Upper lobe of left lung (tissue), 6 donors: ENCODE measurements around the gene TMEM40. TPM values are rescaled to one million over a fixed set of nuclear protein-coding genes. Genes with fewer than 3 reads are reported as not detected.
A peak's percentile ranks its signal among the peaks of the same experiment; 100 is the strongest.
"Not testable (repeated sequence)": the region's sequence is repeated elsewhere in the genome, so short reads cannot be mapped to it uniquely, and the experiment has no call there.

Experiments
- ATAC-seq, 2 donors: fragments of 200-7000 bp; cut with Tn5 transposase; one replicate each; pipeline ENCODE4 v1.9.1; 2022; ENCODE audit warnings: mild to moderate bottlenecking in 2 of 2, moderate library complexity in 2 of 2; ENCODE audit not compliant: low FRiP score in 2 of 2
- DNase-seq, 2 donors: peaks; one replicate each; pipeline ENCODE4 v3.0.0-alpha.2; 2019 to 2020
- H3K27ac ChIP-seq, 4 donors: fragments of 200-600 bp; sonication (generic); one replicate each; pipeline ENCODE4 v1.5.1; 2016 to 2019
- H3K27me3 ChIP-seq, 4 donors: fragments of 200-600 bp; sonication (generic); one replicate each; pipeline ENCODE4 v1.5.1; 2017 to 2019
- H3K36me3 ChIP-seq, 4 donors: fragments of 200-600 bp; sonication (generic); one replicate each; pipeline ENCODE4 v1.5.1; 2016 to 2019
- H3K4me1 ChIP-seq, 4 donors: fragments of 200-600 bp; sonication (generic); one replicate each; pipeline ENCODE4 v1.5.1; 2018 to 2019
- H3K4me3 ChIP-seq, 4 donors: fragments of 200-600 bp; sonication (generic); one replicate each; pipeline ENCODE4 v1.5.1; 2017 to 2019; ENCODE audit warnings: mild to moderate bottlenecking in 2 of 4, moderate library complexity in 1 of 4
- H3K9me3 ChIP-seq, 4 donors: fragments of 200-600 bp; sonication (generic); one replicate each; pipeline ENCODE4 v1.5.1; 2018 to 2019
- CTCF ChIP-seq, 6 experiments: fragments of 450-650 bp in 4 of 6; fragments of 200-600 bp in 2 of 6; sonication (generic) in 2 of 6; IDR thresholded peaks; one replicate each; pipeline ENCODE4 v1.5.1; 2016 to 2019; ENCODE audit warnings: antibody characterized with exemption in 6 of 6
- EP300 ChIP-seq, 4 donors: sonication (generic); formaldehyde crosslinking; IDR thresholded peaks; one replicate each; pipeline ENCODE4 v1.5.1; 2017; ENCODE audit warnings: antibody characterized with exemption in 4 of 4, control low read depth in 2 of 4
- POLR2A ChIP-seq, 4 donors: fragments of 450-650 bp; IDR thresholded peaks; one replicate each; pipeline ENCODE4 v1.5.1; 2016 to 2017; ENCODE audit warnings: antibody characterized with exemption in 4 of 4, mild to moderate bottlenecking in 2 of 4
- POLR2AphosphoS5 ChIP-seq, 2 donors: sonication (generic); formaldehyde crosslinking; IDR thresholded peaks; one replicate each; pipeline ENCODE4 v1.5.1; 2017; ENCODE audit warnings: antibody characterized with exemption in 2 of 2
- WGBS, 2 donors: methylation state at CpG; one replicate each; pipeline ENCODE4 v1.1.5; 2017 to 2018; 5-methylcytosine and 5-hydroxymethylcytosine counted together
- total RNA-seq, 6 donors: library from RNA; depleted of rRNA in 4 of 6; stranded (reverse); fragments of >200 nt in 4 of 6; gene quantifications; one replicate each; pipeline versions ENCODE4 v1.1.0 to v1.2.1, GENCODE V29; 2016 to 2021
- donor health status: DM: no; HTN: no; CAD: no; lungs with moderate emphysema.
- donor health status: DM: no; HTN: yes; CAD: no; lungs with severe emphysema.

Gene TMEM40
- total RNA-seq, 6 donors from 2014 or later: 0.30 to 5.3 (median 1.1) TPM

GRCh38 chr3:12724794-12725193 is 34.3 kb downstream of the TMEM40 start:
- H3K4me1 ChIP-seq: peaks cover 0 to 6% (median 4%) of the 10 kb centered on the region in 4 donors
- H3K36me3 ChIP-seq: no peaks in the 10 kb centered on the region
- 88 to 91% methylated on average over 4 of the region's 4 CpGs for whole genome bisulfite sequencing, 2 donors
- ATAC-seq (no peak), DNase-seq (no peak)
- H3K27ac ChIP-seq: no peak overlapping the region
- no peak overlapping the region for H3K4me3 ChIP-seq
- TF ChIP-seq CTCF (IDR thresholded peaks at IDR 0.05): no peak
- no peak for TF ChIP-seq POLR2A (IDR thresholded peaks at IDR 0.05)
- no peak for TF ChIP-seq POLR2AphosphoS5 (IDR thresholded peaks at IDR 0.05)
- H3K27me3 ChIP-seq: no peaks in the 10 kb centered on the region
- no peaks in the 10 kb centered on the region for H3K9me3 ChIP-seq

GRCh38 chr3:12723362-12723761 is 35.7 kb downstream of the TMEM40 start:
- not testable (repeated sequence) for DNase-seq, H3K27me3 ChIP-seq, H3K27ac ChIP-seq, H3K4me3 ChIP-seq, H3K9me3 ChIP-seq, ATAC-seq, H3K36me3 ChIP-seq
- H3K4me1 ChIP-seq: peaks cover 0 to 10% (median 4%) of the 10 kb centered on the region in 4 donors

- peak in 1 of 2 donors; percentile 26 for ATAC-seq
- Histone ChIP-seq H3K36me3 (no peaks in the 10 kb centered on the region), H3K4me1 (peaks cover 0 to 10% (median 4%) of the 10 kb centered on the region in 4 donors), H3K27ac (no peak overlapping the region), H3K4me3 (no peak overlapping the region), H3K27me3 (no peaks in the 10 kb centered on the region), H3K9me3 (no peaks in the 10 kb centered on the region)
- 69 to 88% methylated on average over 2 to 3 of the region's 3 CpGs for WGBS, 2 donors
- TF ChIP-seq EP300 (IDR thresholded peaks at IDR 0.05) (no peak), POLR2A (IDR thresholded peaks at IDR 0.05) (no peak), POLR2AphosphoS5 (IDR thresholded peaks at IDR 0.05) (no peak), CTCF (IDR thresholded peaks at IDR 0.05) (no peak)
- no peak for DNase-seq
Observed at GRCh38 chr3:12722226-12722625, 36.8 kb downstream of the TMEM40 start.

- TF ChIP-seq EP300 (IDR thresholded peaks at IDR 0.05): no peak
- TF ChIP-seq POLR2AphosphoS5 (IDR thresholded peaks at IDR 0.05): peak; percentile 43 to 60
- TF ChIP-seq CTCF (IDR thresholded peaks at IDR 0.05): peak; percentile 78 to 92 (median 83)
- no peak for TF ChIP-seq POLR2A (IDR thresholded peaks at IDR 0.05)
- ATAC-seq: peak; percentile 94 to 98
- WGBS, 2 donors: 18 to 19% methylated on average over 13 to 17 of the region's 17 CpGs
- Histone ChIP-seq H3K4me1 (peaks cover 0 to 10% (median 4%) of the 10 kb centered on the region in 4 donors), H3K36me3 (no peaks in the 10 kb centered on the region), H3K4me3 (peak overlapping the region in 3 of 4 donors; percentile 17 to 23 (median 22)), H3K9me3 (no peaks in the 10 kb centered on the region), H3K27ac (peak overlapping the region in 1 of 4 donors; percentile 57), H3K27me3 (no peaks in the 10 kb centered on the region)
- DNase-seq: peak in 1 of 2 donors; percentile 87
Observed at GRCh38 chr3:12719984-12720898, 38.8 kb downstream of the TMEM40 start.

GRCh38 chr3:12719541-12719940 is 39.5 kb downstream of the TMEM40 start:
- no peak overlapping the region for H3K27ac ChIP-seq
- ATAC-seq: no peak
- 33 to 46% methylated on average over 7 of the region's 7 CpGs for WGBS, 2 donors
- TF ChIP-seq POLR2AphosphoS5 (IDR thresholded peaks at IDR 0.05) (no peak), POLR2A (IDR thresholded peaks at IDR 0.05) (no peak), CTCF (IDR thresholded peaks at IDR 0.05) (no peak), EP300 (IDR thresholded peaks at IDR 0.05) (no peak)
- H3K4me1 ChIP-seq: peaks cover 0 to 10% (median 4%) of the 10 kb centered on the region in 4 donors
- no peaks in the 10 kb centered on the region for H3K36me3 ChIP-seq
- H3K9me3 ChIP-seq: no peaks in the 10 kb centered on the region
- H3K4me3 ChIP-seq: peak overlapping the region in 3 of 4 donors; percentile 17 to 23 (median 22)
- no peak for DNase-seq
- no peaks in the 10 kb centered on the region for H3K27me3 ChIP-seq
